ENCODE results near the gene USP28. TPM values are rescaled to one million over a fixed set of nuclear protein-coding genes. Genes with fewer than 3 reads are reported as not detected.

USP28 gene
- total RNA-seq, 1 experiment from 2014 or later = 74.4 TPM

DNA sequence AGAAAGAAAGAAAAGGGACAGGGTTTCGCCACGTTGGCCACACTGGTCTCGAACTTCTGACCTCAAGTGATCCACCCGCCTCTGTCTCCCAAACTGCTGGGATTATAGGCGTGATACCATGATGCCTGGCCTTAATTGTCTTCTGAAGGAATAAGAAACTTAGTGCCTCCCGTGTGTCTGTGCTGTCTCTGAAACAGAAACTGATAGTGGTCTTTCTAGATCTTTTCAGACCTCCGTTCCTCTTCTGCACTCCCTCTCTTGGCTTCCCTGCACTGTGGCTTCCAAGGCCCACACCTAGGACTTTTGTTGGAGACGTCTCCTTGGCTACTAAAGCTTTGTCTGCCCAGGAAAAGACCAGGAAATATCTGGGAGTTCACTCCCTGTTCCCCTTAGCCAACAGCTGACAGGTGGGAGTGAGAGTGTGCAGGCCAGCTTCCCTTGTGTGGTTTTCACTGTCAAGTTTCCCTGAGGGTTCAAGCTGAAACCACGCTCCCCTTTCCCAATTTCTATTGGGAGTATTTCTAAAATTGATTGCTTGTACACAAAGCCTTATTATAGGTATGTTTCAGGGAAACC lies 19.1 kb upstream of the USP28 start:
- Mint-ChIP-seq H3K4me3 (ENCODE audit: unreplicated experiment) (no peak overlapping the region), H3K36me3 (ENCODE audit: insufficient read depth, unreplicated experiment) (peaks cover 6% of the 10 kb centered on the region), H3K27me3 (ENCODE audit: insufficient read depth, unreplicated experiment) (peaks cover 3% of the 10 kb centered on the region), H3K4me1 (ENCODE audit: low read depth, unreplicated experiment) (peaks cover 7% of the 10 kb centered on the region), H3K9me3 (ENCODE audit: unreplicated experiment) (no peaks in the 10 kb centered on the region), H3K27ac (ENCODE audit: unreplicated experiment) (no peak overlapping the region)
- no TSS peak for BruUV-seq (replicated peaks)
- TF ChIP-seq, protein P1, sequence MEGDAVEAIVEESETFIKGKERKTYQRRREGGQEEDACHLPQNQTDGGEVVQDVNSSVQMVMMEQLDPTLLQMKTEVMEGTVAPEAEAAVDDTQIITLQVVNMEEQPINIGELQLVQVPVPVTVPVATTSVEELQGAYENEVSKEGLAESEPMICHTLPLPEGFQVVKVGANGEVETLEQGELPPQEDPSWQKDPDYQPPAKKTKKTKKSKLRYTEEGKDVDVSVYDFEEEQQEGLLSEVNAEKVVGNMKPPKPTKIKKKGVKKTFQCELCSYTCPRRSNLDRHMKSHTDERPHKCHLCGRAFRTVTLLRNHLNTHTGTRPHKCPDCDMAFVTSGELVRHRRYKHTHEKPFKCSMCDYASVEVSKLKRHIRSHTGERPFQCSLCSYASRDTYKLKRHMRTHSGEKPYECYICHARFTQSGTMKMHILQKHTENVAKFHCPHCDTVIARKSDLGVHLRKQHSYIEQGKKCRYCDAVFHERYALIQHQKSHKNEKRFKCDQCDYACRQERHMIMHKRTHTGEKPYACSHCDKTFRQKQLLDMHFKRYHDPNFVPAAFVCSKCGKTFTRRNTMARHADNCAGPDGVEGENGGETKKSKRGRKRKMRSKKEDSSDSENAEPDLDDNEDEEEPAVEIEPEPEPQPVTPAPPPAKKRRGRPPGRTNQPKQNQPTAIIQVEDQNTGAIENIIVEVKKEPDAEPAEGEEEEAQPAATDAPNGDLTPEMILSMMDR (IDR thresholded peaks at IDR 0.05; ENCODE audit: insufficient read depth in 1 of 2, low read depth in 1 of 2, low read length in 1 of 2, severe bottlenecking in 1 of 2, unreplicated experiment in 1 of 2) = no peak
- Histone ChIP-seq H3K4me1 (no peaks in the 10 kb centered on the region), H3K4me3 (ENCODE audit: low read depth, low read length) (no peak overlapping the region), H3K36me3 (ENCODE audit: control insufficient read depth, insufficient read depth, low read length) (no peaks in the 10 kb centered on the region), H3K27me3 (replicated peaks; ENCODE audit: control insufficient read depth, insufficient read depth, low read length) (no peaks in the 10 kb centered on the region), H3K9me3 (no peaks in the 10 kb centered on the region)
- ChIA-PET POLR2A (no interaction called here), CTCF (interaction anchor here (1.2 to 4.4 kb wide), 2 partner anchors 103 to 368 kb away, joined by 3 to 86 read pairs; no protein-coding TSS in a partner anchor)
- DNase-seq = no peak
- intact Hi-C loops (cut with micrococcal nuclease; ENCODE audit: unreplicated experiment) = no loop called here

DNA sequence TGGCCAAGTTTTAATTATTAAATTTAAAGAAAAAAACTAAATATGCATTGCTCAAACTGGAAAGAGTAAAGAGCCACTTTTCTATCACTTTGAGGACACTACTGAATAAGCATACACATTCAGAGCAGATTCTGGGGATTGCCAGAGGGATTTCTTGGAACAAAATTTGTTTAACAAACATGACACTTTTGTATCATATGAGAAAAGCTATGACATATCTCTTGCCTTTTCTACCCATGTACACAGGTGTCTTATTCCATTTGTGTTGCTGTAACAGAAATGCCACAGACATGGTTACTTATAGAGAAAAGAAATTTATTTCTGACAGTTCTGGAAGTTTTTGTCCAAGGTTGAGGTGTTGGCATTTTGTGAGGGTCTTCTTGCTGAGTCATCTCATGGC lies 13.5 kb upstream of the USP28 start:
- H3K9me3 Mint-ChIP-seq (ENCODE audit: unreplicated experiment) = no peaks in the 10 kb centered on the region

DNA sequence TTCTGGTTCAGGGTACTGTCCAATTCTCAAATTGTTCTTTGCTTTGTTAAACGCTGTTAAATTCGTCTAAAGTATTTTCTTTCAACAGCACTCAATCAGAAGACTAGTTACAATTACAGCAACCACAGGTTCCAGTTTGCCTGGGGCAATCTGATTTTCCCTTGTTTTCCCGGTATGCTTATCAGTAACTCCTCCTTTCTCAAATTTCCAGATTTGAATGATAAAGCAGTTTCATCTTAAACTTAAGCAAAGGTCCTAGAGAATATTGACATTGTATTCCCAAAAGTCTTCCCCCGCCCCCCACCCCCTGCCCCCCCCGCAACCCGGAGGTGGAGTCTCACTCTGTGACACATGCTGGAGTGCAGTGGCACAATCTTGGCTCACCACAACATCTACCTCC lies 10.5 kb upstream of the USP28 start:
- Mint-ChIP-seq H3K36me3 (ENCODE audit: insufficient read depth, unreplicated experiment) (peaks cover 11% of the 10 kb centered on the region), H3K4me3 (ENCODE audit: unreplicated experiment) (no peak overlapping the region), H3K9me3 (ENCODE audit: unreplicated experiment) (no peaks in the 10 kb centered on the region), H3K27me3 (ENCODE audit: insufficient read depth, unreplicated experiment) (no peaks in the 10 kb centered on the region), H3K27ac (ENCODE audit: unreplicated experiment) (no peak overlapping the region), H3K4me1 (ENCODE audit: low read depth, unreplicated experiment) (peaks cover 22% of the 10 kb centered on the region)
- H3K36me3 ChIP-seq (ENCODE audit: control insufficient read depth, insufficient read depth, low read length) = no peaks in the 10 kb centered on the region
- ChIA-PET POLR2A (no interaction called here), CTCF (no interaction called here)
- no peak overlapping the region for H3K4me3 ChIP-seq (ENCODE audit: low read depth, low read length)
- TF ChIP-seq, protein P1 (IDR thresholded peaks at IDR 0.05; ENCODE audit: insufficient read depth in 1 of 2, low read depth in 1 of 2, low read length in 1 of 2, severe bottlenecking in 1 of 2, unreplicated experiment in 1 of 2) = no peak
- no peaks in the 10 kb centered on the region for H3K9me3 ChIP-seq
- intact Hi-C loops (cut with micrococcal nuclease; ENCODE audit: unreplicated experiment) = no loop called here
- BruUV-seq (replicated peaks) = no TSS peak
- peaks cover 28% of the 10 kb centered on the region for H3K4me1 ChIP-seq
- H3K27me3 ChIP-seq (replicated peaks; ENCODE audit: control insufficient read depth, insufficient read depth, low read length) = no peaks in the 10 kb centered on the region
- peak; percentile 59 to 71 for DNase-seq

More for the DNA sequence above, 13.5 kb upstream of the USP28 start:
- Mint-ChIP-seq H3K4me3 (ENCODE audit: unreplicated experiment) (no peak overlapping the region), H3K27ac (ENCODE audit: unreplicated experiment) (no peak overlapping the region), H3K4me1 (ENCODE audit: low read depth, unreplicated experiment) (peaks cover 13% of the 10 kb centered on the region), H3K36me3 (ENCODE audit: insufficient read depth, unreplicated experiment) (peaks cover 6% of the 10 kb centered on the region), H3K27me3 (ENCODE audit: insufficient read depth, unreplicated experiment) (no peaks in the 10 kb centered on the region)
- H3K4me1 ChIP-seq = peaks cover 23% of the 10 kb centered on the region
- H3K9me3 ChIP-seq = no peaks in the 10 kb centered on the region
- H3K36me3 ChIP-seq (ENCODE audit: control insufficient read depth, insufficient read depth, low read length) = no peaks in the 10 kb centered on the region
- intact Hi-C loops (cut with micrococcal nuclease; ENCODE audit: unreplicated experiment) = no loop called here
- CTCF ChIA-PET = no interaction called here
- no TSS peak for BruUV-seq (replicated peaks)
- TF ChIP-seq, protein P1 (IDR thresholded peaks at IDR 0.05; ENCODE audit: insufficient read depth in 1 of 2, low read depth in 1 of 2, low read length in 1 of 2, severe bottlenecking in 1 of 2, unreplicated experiment in 1 of 2) = no peak
- DNase-seq = no peak
- POLR2A ChIA-PET = no interaction called here
- H3K27me3 ChIP-seq (replicated peaks; ENCODE audit: control insufficient read depth, insufficient read depth, low read length) = no peaks in the 10 kb centered on the region
- no peak overlapping the region for H3K4me3 ChIP-seq (ENCODE audit: low read depth, low read length)

Measured in Caco-2 (cell line).